SK-N-SH treated with all-trans-retinoic acid at 6 μM for 48 hours (cell line): ENCODE results near the gene PRDM5.

Experiments
- ATAC-seq: fragments of 200-7000 bp; cut with Tn5 transposase; 3 replicates; pipeline ENCODE4 v1.9.1; 2020; ENCODE audit warnings: mild to moderate bottlenecking, moderate library complexity
- ARNTL ChIP-seq: fragments of 450-650 bp; formaldehyde crosslinking; IDR thresholded peaks from 2 replicates; pipeline ENCODE4 v1.5.0; 2020; ENCODE audit warnings: low read depth, mild to moderate bottlenecking, moderate library complexity, borderline replicate concordance
- BACH2 ChIP-seq: fragments of 250-450 bp; sonication (Bioruptor Pico); IDR thresholded peaks from 2 replicates; pipeline ENCODE4 v1.9.0; 2021; ENCODE audit warnings: mild to moderate bottlenecking, borderline replicate concordance
- CSDC2 ChIP-seq: fragments of 250-450 bp; sonication (Bioruptor Pico); IDR thresholded peaks from 2 replicates; pipeline ENCODE4 v1.5.0; 2020; ENCODE audit warnings: mild to moderate bottlenecking, moderate library complexity
- CSRNP3 ChIP-seq: fragments of 250-450 bp; sonication (Bioruptor Pico); IDR thresholded peaks from 2 replicates; pipeline ENCODE4 v1.5.1; 2021; ENCODE audit warnings: mild to moderate bottlenecking, moderate library complexity
- ESRRG ChIP-seq: fragments of 250-450 bp; sonication (Bioruptor Pico); IDR thresholded peaks from 2 replicates; pipeline ENCODE4 v1.6.1; 2021; ENCODE audit warnings: mild to moderate bottlenecking
- GLIS3 ChIP-seq: fragments of 250-450 bp; sonication (Bioruptor Pico); IDR thresholded peaks from 2 replicates; pipeline ENCODE4 v1.5.0; 2020; ENCODE audit warnings: mild to moderate bottlenecking, moderate library complexity
- ISL1 ChIP-seq: fragments of 250-450 bp; sonication (Bioruptor Pico); IDR thresholded peaks from 2 replicates; pipeline ENCODE4 v2.1.2; 2022; ENCODE audit warnings: mild to moderate bottlenecking, moderate library complexity
- PATZ1 ChIP-seq: fragments of 250-450 bp; sonication (Bioruptor Pico); IDR thresholded peaks from 2 replicates; pipeline ENCODE4 v1.8.0; 2020; ENCODE audit warnings: mild to moderate bottlenecking, moderate library complexity, borderline replicate concordance
- POU6F1 ChIP-seq: fragments of 250-450 bp; sonication (Bioruptor Pico); IDR thresholded peaks from 2 replicates; pipeline ENCODE4 v1.8.0; 2021; ENCODE audit warnings: low read depth, mild to moderate bottlenecking, moderate library complexity, borderline replicate concordance
- PPARA ChIP-seq: fragments of 250-450 bp; sonication (Bioruptor Pico); IDR thresholded peaks from 2 replicates; pipeline ENCODE4 v1.5.0; 2020; ENCODE audit warnings: mild to moderate bottlenecking, borderline replicate concordance
- RARB ChIP-seq: fragments of 250-450 bp; sonication (Bioruptor Pico); IDR thresholded peaks from 2 replicates; pipeline ENCODE4 v1.8.0; 2021; ENCODE audit warnings: mild to moderate bottlenecking, moderate library complexity
- SNAI2 ChIP-seq: fragments of 250-450 bp; sonication (Bioruptor Pico); IDR thresholded peaks from 2 replicates; pipeline ENCODE4 v1.5.0; 2020; ENCODE audit warnings: mild to moderate bottlenecking, moderate library complexity
- TSHZ2 ChIP-seq: fragments of 250-450 bp; sonication (Bioruptor Pico); IDR thresholded peaks from 2 replicates; pipeline ENCODE4 v1.5.0; 2020; ENCODE audit warnings: mild to moderate bottlenecking, moderate library complexity
- ZC3H10 ChIP-seq: fragments of 250-450 bp; sonication (Bioruptor Pico); IDR thresholded peaks from 2 replicates; pipeline ENCODE4 v1.5.1; 2021; ENCODE audit warnings: mild to moderate bottlenecking, moderate library complexity
- ZFP3 ChIP-seq: fragments of 250-450 bp; sonication (Bioruptor Pico); IDR thresholded peaks from 2 replicates; pipeline ENCODE4 v1.5.0; 2020; ENCODE audit warnings: mild to moderate bottlenecking, moderate library complexity
- ZNF565 ChIP-seq: fragments of 450-650 bp; formaldehyde crosslinking; conservative IDR thresholded peaks from 2 replicates; pipeline ENCODE4 v1.5.0; 2020; ENCODE audit warnings: low read depth, mild to moderate bottlenecking, moderate library complexity
- ZNF70 ChIP-seq: fragments of 450-650 bp; formaldehyde crosslinking; IDR thresholded peaks from 2 replicates; pipeline ENCODE4 v1.5.0; 2020; ENCODE audit warnings: mild to moderate bottlenecking, moderate library complexity
- ZNF8 ChIP-seq: fragments of 450-650 bp; formaldehyde crosslinking; IDR thresholded peaks from 2 replicates; pipeline ENCODE4 v1.5.0; 2020; ENCODE audit warnings: mild to moderate bottlenecking, moderate library complexity

Gene PRDM5

GRCh38 chr4:120927801-120928409, 5.4 kb upstream of the PRDM5 start:
- ATAC-seq: no peak
- TF ChIP-seq PPARA (CRISPR knock-in tag): no peak
- TF ChIP-seq, all 23 proteins: peak for 0

- no peak for ATAC-seq
- TF ChIP-seq ZFP3 (no peak), CSRNP3 (no peak)
- TF ChIP-seq, all 23 proteins: peak for 0
Observed at GRCh38 chr4:120926358-120927025, 4.0 kb upstream of the PRDM5 start.

GRCh38 chr4:120924931-120925330, 2.4 kb upstream of the PRDM5 start:
- TF ChIP-seq PATZ1 (CRISPR knock-in tag): no peak
- no peak for TF ChIP-seq GLIS3 (CRISPR knock-in tag)
- TF ChIP-seq ZC3H10: no peak
- no peak for TF ChIP-seq TSHZ2 (CRISPR knock-in tag)
- no peak for TF ChIP-seq ZNF565 (CRISPR knock-in tag)
- TF ChIP-seq RARB (CRISPR knock-in tag): no peak
- no peak for TF ChIP-seq ISL1 (CRISPR knock-in tag)
- no peak for TF ChIP-seq ESRRG (CRISPR knock-in tag)
- TF ChIP-seq CSDC2: no peak
- no peak for TF ChIP-seq BACH2 (CRISPR knock-in tag)
- TF ChIP-seq SNAI2 (CRISPR knock-in tag): no peak
- no peak for TF ChIP-seq ZNF70 (CRISPR knock-in tag)
- TF ChIP-seq POU6F1 (CRISPR knock-in tag): no peak
- TF ChIP-seq ARNTL (CRISPR knock-in tag): no peak
- no peak for TF ChIP-seq ZFP3
- ATAC-seq: no peak

- TF ChIP-seq ZNF8 (CRISPR knock-in tag): no peak
- no peak for TF ChIP-seq TSHZ2 (CRISPR knock-in tag)
- TF ChIP-seq CSDC2: no peak
- no peak for ATAC-seq
Observed at GRCh38 chr4:120923207-120923522, 639 bp upstream of the PRDM5 start.
